Umbilical cord (tissue), 2 donors: ENCODE results near the gene ADGRG3. TPM values are rescaled to one million over a fixed set of nuclear protein-coding genes. Genes with fewer than 3 reads are reported as not detected.
"Not testable (repeated sequence)": the region's sequence is repeated elsewhere in the genome, so short reads cannot be mapped to it uniquely, and the experiment has no call there.

ENCODE experiments used
- DNase-seq: peaks from one replicate; pipeline ENCODE4 v3.0.0-alpha.2; 2015; ENCODE audit warnings: low spot score
- total RNA-seq: library from RNA; depleted of rRNA; stranded (reverse); fragments of >200 nt; gene quantifications from one replicate; pipeline ENCODE4 v1.2.3, GENCODE V29; 2014; ENCODE audit warnings: low replicate concordance; ENCODE audit not compliant: insufficient read depth

The ADGRG3 gene
- total RNA-seq, 1 donor from 2014 or later, result not detected

DNA sequence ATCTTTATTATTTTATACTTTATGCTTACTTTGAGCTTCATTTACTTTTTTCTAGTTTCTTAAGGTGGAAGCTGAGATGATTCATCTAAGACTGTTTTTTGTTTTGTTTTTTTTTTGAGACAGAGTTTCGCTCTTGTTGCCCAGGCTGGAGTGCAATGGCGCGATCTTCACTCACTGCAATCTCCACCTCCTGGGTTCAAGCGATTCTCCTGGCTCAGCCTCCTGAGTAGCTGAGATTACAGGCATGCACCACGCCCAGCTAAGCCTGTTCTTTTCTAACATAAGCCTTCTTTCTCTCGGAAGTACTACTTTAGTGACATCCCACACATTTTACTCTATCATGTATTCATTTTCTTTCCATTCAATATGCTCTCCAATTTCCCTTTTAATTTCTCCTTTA is 44.5 kb downstream of the ADGRG3 start:
- DNase-seq, result not testable (repeated sequence)

DNA sequence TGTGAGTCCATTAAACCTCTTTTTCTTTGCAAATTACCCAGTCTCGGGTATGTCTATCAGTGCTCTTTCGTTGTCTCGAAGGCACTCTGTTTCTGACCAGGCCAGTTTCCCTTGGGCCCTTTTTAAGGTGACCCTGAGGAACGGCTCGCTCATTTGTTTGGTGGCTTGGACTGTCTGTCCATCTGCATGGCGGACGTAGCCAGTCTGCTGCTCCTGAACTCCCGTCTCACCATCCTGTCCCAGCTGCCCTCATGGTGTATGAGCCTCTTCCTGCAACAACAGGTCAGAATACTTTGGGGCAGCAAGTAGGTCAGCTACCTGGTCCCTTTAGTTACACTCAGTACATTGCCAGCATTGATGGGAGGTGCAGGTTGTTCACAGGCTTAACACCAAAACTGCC is 45.5 kb downstream of the ADGRG3 start:
- no peak for DNase-seq

DNA sequence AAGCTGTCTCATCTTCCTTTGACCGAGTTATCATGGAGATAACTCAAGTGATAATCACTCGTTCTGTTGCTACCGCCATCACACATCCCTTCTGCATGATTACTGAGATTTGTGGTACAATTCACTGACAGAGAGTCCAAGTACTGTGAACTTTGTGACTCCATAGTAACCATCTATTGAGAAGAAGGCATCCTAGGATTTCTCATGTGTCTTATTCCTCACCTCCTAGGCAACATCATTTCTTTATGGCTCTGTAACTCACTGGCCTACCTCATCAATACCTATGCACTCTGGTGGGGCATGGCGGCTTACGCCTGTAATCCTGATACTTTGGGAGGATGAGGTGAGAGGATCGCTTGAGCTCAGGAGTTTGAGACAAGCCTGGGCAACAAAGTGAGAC is 45.9 kb downstream of the ADGRG3 start:
- no peak for DNase-seq

DNA sequence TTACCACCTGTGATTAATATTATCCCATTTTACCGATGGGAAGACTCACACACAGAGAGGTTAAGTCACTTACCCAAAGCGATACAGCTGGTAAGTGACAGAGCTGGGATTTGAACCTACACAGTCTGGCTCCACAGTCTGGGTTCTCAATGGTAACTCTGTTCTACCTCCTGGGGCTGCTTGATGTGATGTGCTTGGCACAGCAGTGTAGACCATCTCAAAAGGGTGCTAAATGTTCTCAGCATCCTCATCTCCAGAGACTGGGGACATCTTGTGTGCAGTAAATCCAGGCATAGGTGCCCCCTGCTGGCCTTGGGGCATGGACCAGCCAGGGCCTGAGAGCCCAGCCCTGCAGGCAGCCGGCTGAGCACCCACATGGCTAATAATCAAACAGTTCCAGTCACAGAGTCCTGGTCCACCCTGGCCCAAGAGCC is 52.1 kb downstream of the ADGRG3 start:
- DNase-seq, result peak; percentile 35

DNA sequence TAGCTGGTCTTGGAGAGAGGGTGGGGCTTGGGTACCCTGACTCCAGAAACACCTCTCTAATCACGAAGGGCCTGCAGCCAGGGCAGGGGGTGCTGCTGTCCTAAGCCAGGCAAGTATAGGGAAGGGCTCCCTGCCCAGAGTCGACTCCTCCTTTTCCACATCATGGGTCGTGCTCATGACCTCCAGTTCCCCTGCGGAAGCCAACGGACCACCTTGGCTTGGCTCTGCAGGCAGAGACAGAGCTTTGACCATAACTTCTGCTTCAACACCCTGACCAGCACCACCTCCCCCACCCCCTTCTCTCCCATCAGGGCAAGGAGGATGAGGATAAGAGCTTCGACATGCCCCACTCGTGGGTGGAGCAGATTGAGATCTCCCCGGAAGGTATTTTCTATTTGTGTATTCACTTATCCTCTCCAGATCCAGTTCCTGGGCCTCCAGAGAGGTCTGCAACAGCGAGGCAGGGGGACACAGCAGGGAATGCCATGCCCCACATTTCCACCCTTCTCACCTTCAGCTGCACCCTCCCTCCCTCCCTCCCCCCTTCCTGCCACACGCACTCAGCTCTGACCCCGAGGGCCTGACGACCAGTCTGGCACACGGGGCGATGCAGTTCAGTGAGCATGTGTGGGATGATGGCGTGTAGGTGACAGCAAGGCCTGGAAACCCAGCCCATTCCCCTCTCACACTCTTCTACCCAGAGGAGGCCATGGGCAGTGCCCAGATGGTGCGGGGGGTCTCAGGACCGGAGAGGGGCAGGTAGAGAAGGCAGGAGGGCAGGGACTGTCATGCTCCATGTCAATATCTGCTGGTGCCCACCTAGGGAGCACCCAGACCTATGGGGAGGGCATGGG is 53.5 kb downstream of the ADGRG3 start:
- DNase-seq, result no peak

DNA sequence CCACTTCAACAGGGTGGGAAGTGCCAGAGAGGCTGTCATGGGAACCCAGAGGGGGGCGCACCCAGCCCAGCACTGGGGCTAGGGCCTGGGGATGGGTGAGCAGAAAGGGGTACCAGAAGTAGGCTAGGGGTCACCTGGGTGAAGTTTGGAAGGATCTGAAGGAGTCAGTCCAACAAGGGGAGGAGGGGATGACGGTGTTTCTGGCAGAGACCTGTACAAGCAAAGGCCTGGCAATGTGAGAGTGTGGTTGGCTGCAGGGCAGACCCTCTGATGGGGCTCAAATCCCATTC is 54.0 kb downstream of the ADGRG3 start:
- no peak for DNase-seq

DNA sequence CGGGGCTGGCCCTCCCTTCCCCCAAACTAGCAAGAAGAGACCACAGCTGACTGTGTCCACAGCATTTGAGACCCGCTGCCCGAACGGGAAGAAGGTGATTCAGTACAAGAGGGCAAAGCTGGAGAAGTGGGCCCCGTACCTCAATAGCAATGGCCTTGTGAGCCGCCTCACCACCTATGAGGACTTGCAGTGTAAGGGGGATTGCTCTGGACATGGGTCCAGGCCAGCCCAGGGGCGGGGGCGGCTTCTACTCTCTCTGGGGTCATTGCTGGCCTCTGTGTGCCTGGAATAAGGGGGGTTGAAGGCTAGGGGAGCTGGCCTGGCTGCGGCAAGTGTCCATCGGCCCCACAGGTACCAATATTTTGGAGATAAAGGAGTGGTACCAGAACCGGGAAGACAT is 54.5 kb downstream of the ADGRG3 start:
- DNase-seq, result no peak

DNA sequence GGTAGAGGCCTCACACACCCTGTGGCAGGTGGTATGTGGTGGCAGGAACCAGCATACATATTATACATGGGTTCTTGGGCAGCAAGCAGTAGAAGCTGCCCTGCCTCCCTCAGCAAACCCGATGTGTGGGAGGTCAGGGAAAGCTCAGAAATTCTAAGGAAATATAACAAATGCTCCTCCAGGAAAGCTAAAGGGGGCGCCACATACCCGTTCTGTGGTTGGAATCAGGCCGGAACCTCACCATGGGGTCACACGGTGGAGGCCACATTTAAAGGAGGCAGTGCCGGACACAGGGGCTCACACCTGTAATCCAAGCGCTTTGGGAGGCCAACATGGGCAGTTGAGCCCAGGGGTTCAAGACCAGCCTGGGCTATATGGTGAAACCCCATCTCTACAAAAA is 55.1 kb downstream of the ADGRG3 start:
- no peak for DNase-seq

DNA sequence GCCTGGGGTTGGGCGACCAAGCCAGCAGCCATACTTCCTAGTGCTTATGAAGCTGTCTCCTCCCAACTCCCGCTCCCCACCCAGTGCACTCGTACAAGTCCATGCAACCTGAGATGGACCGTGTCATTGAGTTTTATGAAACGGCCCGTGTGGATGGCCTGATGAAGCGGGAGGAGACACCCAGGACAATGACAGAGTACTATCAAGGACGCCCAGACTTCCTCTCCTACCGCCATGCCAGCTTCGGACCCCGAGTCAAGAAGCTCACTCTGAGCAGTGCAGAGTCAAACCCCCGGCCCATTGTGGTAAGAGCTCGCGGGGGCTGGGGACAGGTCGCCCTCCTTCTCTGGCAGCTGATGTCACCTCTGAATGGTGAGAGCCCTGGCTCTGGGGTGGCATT is 56.4 kb downstream of the ADGRG3 start:
- DNase-seq, result no peak

DNA sequence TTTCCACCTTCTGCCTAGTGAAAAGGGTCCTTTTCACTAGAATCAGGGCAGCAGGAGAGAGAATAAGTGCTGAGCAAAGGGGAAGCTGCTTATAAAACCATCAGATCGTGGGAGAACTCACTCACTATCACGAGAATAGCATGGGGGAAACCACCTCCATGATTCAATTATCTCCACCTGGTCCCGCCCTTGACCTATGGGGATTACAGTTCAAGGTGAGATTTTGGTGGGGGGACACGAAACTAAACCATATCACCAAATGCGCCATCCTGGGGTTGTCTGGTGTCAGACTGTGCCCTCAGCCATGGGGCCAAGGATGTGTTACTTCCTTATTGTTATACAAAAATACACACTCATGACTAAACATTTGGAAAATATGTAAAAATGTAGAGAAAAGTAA is 57.0 kb downstream of the ADGRG3 start:
- no peak for DNase-seq

DNA sequence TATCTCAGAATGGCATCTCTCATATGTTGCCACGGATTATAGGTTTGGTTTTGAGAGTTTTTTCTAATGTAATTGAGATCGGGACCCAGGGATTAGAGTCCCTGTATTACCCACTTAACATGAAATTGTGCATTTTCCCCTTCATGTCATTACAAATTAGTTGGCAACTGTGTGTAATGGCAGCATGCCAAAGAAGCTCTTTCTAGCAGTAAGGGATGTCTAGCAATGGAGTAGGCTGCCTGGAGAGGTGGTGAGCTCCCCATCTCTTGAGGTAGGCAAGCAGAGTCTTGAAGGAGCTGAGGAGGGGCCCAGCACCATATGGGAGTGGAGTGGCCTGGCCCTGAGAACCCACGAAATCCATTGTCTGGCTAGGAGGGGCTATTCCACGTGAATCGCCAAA is 57.4 kb downstream of the ADGRG3 start:
- no peak for DNase-seq

DNA sequence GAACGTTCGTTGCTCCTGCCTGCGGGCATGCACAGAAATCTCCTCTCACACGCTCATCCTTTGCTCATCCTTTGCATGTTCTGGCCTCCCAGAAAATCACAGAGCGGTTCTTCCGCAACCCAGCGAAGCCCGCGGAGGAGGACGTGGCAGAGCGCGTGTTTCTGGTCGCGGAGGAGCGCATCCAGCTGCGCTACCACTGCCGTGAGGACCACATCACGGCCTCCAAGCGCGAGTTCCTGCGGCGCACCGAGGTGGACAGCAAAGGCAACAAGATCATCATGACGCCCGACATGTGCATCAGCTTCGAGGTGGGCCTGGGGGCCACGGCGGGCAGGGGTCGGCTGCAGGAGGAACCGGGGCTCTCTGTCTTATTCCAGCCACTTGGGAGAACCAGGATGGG is 57.9 kb downstream of the ADGRG3 start:
- no peak for DNase-seq

DNA sequence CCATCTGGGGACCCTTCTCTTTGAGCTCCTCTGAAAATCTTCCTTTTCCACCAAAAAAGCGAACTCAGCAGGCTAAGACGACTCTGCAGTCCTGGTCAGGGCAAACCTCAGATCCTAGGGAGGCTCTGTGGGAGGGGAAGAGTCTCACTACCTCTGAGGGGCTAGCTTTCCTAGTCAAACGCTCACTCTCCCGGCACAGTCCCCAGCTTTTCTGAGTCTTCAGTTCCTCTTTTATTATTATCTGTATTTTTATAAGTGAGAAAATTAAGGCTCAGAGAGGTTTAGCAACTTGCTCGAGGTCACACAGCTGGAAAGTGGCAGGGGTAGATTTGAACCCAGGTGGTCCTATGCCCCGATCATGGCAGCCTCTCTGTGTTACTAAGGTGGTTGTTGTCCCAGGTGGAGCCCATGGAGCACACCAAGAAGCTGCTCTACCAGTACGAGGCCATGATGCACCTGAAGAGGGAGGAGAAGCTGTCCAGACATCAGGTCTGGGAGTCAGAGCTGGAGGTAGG is 58.4 kb downstream of the ADGRG3 start:
- DNase-seq, result no peak

DNA sequence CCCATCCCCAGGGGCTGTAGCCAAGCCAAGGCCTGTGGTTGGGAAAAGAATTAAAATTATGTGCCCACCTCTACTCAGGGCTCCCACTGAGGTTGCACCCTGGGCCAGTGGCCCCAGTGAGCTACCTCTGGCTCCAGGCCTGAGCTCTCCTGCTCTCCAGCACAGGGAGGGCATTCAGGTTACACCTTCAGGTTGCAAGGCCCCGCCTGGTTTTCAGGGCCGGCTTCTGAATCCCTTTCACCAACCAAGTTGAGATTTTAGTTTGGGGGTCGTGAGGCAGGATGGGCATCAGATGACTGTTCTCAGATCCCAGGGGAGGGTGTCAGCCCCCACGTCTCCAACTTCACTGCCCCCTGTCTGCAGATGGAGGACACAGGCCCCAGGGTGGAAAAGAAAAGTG is 59.5 kb downstream of the ADGRG3 start:
- DNase-seq, result no peak

DNA sequence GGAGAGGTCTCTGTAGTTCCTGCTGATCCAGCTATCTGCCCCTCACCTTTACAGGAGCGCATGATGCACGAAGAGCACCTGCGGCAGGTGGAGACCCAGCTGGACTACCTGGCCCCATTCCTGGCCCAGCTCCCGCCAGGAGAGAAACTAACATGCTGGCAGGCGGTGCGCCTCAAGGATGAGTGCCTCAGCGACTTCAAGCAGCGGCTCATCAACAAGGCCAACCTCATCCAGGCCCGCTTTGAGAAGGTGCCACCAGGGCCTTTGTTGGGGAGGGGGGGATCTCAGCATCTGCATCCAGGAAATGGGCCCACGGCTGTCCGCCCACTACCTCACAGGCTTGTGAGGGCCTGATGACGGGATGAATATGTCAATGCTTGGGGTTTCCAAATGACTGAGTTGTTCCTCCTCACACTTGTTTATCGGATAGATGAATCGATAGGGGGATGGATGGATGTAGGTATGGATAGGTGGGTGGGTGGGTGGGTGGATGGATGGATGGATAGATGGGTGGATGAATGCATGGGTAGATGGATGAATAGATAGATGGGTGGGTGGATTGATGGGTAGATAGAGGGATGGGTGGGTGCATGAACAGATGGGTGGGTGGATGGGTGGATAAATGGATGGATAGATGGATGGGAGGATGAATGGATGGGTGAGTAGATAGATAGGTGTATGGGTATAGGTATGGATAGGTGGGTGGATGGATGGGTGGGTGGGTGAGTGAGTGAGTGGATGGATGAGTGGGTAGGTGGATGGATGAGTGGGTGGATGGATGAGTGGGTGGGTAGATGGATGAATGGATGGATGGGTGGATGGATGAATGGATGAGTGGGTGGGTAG is 60.5 kb downstream of the ADGRG3 start:
- no peak for DNase-seq

DNA sequence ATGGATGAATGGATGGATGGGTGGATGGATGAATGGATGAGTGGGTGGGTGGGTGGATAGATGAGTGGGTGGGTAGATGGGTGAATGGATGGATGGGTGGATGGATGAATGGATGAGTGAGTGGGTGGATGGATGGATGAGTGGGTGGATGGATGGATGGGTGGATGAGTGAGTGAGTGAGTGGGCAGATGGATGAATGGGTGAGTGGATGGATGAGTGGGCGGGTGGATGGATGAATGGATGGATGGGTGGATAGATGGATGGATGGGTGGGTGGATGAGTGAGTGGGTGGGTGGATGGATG is 61.0 kb downstream of the ADGRG3 start:
- no peak for DNase-seq

DNA sequence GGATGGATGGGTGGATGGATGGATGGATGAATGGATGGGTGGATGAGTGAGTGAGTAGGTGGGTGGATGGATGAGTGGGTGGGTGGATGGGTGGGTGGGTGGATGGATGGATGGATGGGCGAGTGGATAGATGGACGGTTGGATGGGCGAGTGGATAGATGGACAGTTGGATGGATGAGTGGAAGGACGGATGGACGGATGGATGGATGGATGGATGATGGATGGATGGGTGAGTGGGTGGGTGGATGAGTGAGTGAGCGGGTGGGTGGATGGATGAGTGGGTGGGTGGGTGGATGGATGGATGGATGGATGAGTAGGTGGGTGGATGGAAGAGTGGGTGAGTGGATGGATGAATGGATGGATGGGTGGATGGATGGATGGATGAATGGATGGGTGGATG is 61.7 kb downstream of the ADGRG3 start:
- DNase-seq, result not testable (repeated sequence)

DNA sequence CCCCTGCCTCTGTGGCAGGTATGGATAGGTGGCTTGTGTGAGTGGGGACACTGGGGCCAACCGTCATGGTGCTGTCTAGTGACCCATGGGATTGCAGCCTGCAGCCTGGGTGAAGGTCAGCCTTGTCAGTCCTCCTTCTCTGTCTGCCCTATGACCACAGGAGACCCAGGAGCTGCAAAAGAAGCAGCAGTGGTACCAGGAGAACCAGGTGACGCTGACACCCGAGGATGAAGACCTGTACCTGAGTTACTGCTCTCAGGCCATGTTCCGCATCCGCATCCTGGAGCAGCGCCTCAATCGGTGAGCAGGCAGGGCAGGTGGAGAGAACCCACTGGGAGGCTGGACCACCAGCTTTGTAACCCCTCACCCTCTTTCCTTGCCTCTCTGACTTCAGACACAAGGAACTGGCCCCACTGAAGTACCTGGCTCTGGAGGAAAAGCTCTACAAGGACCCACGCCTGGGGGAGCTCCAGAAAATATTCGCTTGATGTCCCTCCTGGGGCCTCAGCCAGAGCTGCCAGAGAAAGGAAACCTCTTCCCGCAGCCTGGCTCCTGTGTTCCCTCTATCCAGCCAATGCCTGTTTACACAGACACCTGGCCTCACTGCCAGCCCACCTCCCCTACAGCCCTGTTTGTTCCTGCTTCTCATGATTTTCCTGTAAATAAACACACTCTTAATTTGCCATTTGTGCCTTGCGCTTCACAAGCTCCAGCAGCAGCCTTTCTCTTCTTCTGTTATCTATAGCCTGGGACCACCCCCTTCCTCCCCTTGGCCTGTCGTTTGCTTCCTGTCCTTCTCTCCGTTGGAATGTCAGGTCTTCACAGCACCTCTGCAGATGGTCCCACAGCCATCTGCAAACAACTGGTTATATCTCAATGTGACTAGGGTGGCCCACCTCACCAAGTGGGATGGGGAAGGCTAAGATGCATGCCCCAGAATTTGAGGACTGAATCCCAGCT is 62.9 kb downstream of the ADGRG3 start:
- no peak for DNase-seq

DNA sequence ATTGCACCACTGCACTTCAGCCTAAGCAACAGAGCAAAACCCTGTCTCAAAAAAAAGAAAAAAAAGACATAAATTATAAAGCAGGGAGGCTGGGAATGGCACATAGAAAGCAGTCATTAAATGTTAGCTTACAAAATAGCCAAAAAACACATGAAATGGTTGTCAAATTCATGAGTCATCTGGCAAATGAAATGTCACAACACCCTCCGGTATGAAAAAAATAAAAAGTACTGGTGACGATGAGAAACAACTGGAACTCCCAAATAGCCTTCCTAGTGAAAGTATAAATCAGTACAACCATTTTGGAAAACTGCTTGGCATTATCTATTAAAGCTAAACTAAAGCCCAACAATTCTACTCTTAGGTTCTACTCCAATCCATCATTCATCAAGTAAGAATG is 63.9 kb downstream of the ADGRG3 start:
- DNase-seq, result no peak

DNA sequence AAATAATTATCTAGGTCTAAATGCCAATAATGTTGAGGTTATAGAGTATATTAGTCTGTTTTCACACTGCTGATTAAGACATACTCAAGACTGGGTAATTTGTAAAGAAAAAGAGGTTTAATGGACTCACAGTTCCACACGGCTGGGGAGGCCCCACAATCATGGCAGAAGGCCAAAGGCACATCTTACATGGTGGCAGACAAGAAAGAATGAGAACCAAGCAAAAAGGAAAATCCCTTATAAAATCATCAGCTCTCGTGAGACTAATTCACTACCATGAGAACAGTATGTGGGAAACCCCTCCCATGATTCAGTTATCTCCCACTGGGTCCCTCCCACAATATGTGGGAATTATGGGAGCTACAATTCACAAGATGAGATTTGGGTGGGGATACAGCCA is 64.6 kb downstream of the ADGRG3 start:
- DNase-seq, result no peak

DNA sequence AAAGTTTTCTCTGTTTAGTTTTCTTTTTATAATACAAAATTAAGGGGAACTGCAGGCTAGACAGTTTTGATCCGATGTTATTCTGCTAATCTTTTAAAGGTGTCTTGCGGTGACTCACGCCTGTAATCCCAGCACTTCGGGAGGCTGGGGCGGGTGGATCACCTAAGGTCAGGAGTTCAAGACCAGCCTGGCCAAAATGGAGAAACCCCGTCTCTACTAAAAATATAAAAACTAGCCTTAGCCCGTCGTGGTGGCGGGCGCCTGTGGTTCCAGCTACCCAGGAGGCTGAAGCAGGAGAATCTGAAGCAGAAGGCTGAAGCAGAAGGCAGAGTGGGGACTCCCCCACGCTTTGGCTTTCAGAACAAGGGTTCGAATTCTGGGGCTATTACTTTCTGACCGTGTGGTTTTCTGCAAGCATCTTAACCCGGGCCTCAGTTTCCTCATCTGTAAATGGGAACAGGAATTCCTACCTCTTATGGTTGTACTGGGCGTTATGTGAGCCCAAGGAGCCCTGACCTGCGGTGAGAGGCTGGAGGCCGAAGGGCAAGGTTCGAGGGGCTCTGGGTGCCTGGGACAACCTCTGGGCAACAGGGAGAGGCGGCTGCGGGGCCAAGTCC is 66.3 kb downstream of the ADGRG3 start:
- DNase-seq, result no peak
